Left ventricle myocardium superior (tissue), 1 donor: ENCODE data around the gene ETFDH. TPM values are rescaled to one million over a fixed set of nuclear protein-coding genes. Genes with fewer than 3 reads are reported as not detected.
"Not testable (repeated sequence)": the region's sequence is repeated elsewhere in the genome, so short reads cannot be mapped to it uniquely, and the experiment has no call there.

Experiments
- ATAC-seq: fragments of 200-7000 bp; cut with Tn5 transposase; one replicate; pipeline ENCODE4 v1.9.1; 2020; ENCODE audit warnings: mild to moderate bottlenecking, moderate library complexity
- DNase-seq: peaks from one replicate; pipeline ENCODE4 v3.0.0-alpha.2; 2020
- intact Hi-C: fragments of 100-400 bp; cut with micrococcal nuclease; formaldehyde crosslinking; loops from one replicate; pipeline ENCODE4 v1.11.0; 2022
- total RNA-seq: library from RNA; stranded (reverse); fragmentation: NEBNext Ultra II Directional; extraction: Animal tissue kit (Norgen Biotek cat#: 25700); gene quantifications from one replicate; pipeline ENCODE4 v1.2.1, GENCODE V29; 2021
- donor health status: DM: no; HTN: yes; CAD: no; lungs with severe emphysema.

The ETFDH gene
- total RNA-seq, 1 donor from 2014 or later: 391 TPM

DNA sequence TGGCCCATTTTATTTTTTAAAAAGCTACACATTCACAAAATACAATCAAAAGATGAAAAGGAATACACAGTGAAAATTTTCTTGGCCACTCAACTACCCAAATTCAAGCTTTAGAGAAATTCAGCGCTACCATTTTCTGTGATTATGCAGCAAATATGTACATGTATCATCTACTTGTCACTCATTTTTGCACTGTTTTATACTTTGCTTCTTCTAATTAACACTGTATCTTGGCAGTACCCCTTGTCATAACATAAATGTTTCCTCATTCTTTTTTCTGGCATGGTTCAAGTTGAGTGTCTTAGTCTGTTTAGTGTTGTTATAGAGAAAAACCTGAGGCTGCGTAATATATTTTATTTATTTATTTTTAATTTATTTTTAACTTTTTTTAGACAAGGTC lies 66.8 kb downstream of the ETFDH start:
- intact Hi-C loops: loop anchor here (10.0 kb wide), 2 partner anchors 436 to 706 kb away; no protein-coding TSS in a partner anchor
- DNase-seq: no peak
- no peak for ATAC-seq

DNA sequence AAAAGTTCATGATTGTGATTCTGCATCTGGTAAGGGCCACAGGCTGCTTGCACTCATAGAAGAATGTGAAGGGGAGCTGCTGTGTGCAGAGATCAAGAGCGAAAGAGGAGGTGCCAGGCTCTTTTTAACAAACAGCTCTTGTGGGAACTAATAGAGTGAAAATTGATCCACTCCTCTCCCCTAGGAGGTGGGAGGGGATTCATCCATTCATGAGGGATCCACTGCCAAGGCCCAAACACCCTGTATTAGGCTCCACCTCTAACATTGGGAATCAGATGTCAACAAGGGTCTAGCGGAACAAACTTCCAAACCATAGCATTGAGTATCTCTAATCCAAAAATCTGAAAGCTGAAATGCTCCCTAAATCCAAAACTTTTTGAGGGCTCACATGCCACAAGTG lies 67.5 kb downstream of the ETFDH start:
- no peak for DNase-seq
- intact Hi-C loops: loop anchor here (10.0 kb wide), 2 partner anchors 435 to 705 kb away; no protein-coding TSS in a partner anchor
- ATAC-seq: no peak

DNA sequence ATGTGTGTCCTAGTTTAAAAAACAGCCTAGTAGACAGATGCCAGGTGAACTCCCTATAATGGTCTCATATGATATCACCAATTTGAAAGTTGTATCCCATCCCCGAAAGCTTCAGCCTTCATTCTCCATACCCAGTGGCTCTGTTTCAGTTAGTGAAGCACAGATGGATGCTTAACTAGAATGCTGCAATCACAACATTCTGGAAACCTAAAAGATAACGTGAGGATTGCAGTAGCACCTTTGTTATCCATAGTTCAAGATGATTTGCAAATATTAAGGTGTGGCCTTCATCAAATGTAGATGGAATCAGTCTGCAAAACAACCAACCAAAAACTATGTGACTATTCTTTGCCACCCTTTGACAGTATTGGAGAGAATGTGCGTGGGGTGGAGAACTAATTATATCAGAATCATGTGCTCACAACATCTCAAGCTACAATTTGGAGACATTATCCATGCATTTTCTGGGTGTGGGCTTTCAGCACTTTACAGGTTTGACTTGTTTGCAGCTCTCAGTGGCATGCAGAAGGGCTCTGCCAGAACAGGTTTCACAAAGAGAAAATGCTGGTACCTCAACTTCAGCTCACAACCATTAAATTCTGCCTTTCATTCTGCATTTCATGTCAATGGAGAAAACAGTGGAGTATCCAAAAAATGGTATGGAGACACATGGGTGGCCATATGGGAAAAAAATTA lies 69.4 kb downstream of the ETFDH start:
- DNase-seq (no peak), ATAC-seq (no peak)
- intact Hi-C loops: no loop called here

DNA sequence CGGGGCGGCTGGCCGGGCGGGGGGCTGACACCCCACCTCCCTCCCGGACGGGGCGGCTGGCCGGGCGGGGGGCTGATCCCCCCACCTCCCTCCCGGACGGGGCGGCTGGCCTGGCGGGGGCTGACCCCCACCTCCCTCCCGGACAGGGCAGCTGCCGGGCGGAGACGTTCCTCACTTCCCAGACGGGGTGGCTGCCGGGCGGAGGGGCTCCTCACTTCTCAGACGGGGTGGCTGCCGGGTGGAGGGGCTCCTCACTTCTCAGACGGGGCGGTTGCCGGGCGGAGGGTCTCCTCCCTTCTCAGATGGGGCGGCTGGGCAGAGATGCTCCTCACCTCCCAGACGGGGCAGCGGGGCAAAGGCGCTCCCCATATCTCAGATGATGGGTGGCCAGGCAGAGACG lies 74.4 kb downstream of the ETFDH start:
- ATAC-seq, DNase-seq, intact Hi-C loops: not testable (repeated sequence)

DNA sequence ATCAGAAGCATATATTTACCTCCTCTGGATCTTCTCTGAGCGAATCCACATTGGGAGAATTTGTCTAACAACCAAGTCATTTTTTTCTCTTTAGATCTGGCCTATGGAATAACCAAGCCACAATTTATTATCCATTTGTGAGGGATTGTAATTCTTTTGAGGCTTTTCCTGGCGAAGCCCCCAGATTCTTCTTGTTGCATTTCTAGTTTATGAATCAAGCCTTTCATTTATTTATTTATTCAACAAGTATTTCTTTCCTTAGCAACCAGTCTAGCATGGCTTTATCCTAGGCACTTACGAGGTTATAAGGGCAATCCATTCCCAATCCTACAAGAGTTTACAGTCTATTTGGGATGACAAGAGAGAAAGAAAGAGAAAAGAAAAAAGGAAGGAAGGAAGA lies 78.3 kb downstream of the ETFDH start:
- DNase-seq: no peak
- no peak for ATAC-seq
- intact Hi-C loops: no loop called here

DNA sequence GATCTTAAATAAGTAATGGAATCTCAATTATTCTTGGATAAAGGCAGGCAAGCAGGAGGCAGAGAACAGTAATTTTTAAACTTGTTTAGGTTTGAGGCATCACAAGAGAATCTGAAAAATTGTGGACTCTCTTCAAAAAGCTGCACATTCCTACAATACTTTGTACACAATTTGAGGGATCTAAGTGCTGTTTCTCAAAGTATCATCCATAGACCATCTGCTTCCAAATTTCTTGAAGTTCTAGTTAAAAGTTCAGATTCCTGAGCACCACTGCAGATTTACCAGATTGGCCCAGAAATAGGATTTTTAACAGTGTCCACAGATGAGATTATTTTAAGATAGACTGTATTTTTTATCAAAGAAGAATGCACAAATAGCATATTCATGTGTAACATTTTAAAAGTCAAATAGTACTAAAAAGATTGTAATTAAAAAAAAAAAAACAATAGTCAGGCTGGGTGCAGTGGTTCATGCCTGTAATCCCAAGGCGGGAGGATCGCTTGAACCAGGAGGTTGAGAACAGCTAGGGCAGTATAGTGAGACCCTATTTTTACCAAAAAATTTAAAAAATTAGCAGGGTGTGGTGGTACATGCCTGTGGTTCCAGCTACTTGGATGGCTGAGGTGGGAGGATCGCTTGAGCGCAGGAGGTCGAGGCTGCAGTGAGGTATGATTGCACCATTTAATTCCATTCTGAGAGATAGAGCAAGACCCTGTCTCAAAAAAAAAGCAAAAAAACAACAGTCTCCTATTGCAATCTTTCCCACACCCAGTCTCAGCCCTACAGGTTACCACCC lies 82.5 kb downstream of the ETFDH start:
- DNase-seq (no peak), ATAC-seq (no peak)
- intact Hi-C loops: no loop called here

DNA sequence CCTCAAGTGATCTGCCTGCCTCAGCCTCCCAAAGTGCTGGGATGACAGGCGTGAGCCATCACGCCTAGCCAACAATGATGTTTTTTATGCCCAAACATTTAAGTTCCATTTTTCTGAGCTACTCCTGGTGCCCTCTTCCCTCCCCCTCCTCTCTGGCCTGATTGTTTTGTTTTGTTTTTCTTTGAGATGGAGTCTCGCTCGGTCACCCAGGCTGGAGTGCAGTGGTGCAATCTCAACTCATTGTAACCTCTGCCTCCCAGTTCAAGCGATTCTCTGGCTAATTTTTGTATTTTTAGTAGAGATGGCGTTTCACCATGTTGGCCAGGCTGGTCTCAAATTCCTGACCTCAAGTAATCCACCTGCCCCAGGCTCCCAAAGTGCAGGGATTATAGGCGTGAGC lies 83.7 kb downstream of the ETFDH start:
- DNase-seq, intact Hi-C loops, ATAC-seq: not testable (repeated sequence)

DNA sequence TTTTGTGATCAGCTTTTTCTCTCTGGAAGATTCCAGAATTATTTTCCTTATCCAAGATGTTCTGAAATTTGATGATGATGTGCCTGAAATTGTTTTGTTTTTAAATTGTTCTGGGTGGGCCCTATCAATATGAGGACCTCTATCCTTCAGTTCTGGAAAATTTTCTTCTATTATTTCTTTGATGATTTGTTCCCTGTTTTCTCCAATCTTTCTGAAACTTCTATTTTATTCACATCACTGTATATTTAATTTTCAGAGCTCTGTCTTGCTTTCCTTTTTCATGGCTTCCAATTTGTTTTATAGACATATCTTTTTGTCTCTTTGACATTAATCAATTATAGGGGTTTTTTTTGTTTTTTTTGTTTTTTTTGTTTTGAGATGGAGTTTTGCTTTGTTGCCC lies 84.5 kb downstream of the ETFDH start:
- intact Hi-C loops: no loop called here
- ATAC-seq (no peak), DNase-seq (no peak)

DNA sequence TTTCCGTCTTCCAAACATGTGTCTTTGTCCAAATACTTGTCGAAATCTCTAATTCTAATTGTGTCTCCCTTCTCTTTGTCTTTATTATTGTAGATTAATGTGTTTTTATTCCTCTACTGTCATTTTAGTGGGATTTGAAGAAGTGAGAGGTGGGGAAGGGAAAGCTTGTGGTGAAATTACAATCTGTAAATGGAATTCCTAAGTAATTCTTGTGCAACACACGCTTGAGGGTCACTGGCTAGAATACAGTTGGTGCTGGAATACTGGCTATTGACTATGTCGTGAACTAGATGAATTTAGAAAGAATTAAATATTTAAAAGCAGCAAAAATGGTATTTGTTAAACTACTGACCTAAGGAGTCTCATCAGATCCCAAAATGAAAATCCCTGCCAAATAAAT lies 86.0 kb downstream of the ETFDH start:
- DNase-seq: no peak
- ATAC-seq: no peak
- intact Hi-C loops: no loop called here

DNA sequence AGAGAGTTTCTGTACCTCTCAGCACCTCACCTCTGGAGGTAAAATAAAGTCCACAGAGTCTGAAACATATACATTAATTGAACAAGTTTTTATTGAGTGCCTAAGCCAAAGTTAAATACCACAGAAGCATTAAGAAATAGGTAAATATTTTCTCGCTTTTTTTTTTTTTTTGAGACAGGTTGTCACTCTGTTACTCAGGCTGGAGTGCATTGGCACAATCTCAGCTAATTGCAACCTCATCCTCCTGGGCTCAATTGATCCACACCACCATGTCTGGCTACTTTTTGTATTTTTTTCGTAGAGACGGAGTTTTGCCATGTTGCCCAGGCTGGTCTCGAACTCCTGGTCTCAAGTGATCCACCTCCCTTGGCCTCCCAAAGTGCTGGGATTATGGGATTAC lies 86.6 kb downstream of the ETFDH start:
- ATAC-seq: no peak
- intact Hi-C loops: no loop called here
- no peak for DNase-seq

Other genes with a start within 250 kb of the ETFDH start
- not detected for gene RXFP1, start 150.4 kb upstream of the ETFDH start, total RNA-seq
- gene C4orf46, start 409 bp upstream of the ETFDH start, total RNA-seq: 3.4 TPM
- gene PPID, start 51.1 kb downstream of the ETFDH start, total RNA-seq: 38.2 TPM
- gene FNIP2, start 96.7 kb downstream of the ETFDH start, total RNA-seq: 50.7 TPM